ENCODE data around the gene TFCP2L1.

TFCP2L1 gene

GRCh38 chr2:121202541-121203310, 82.3 kb downstream of the TFCP2L1 start:
- H3K4me1 ChIP-seq (ENCODE audit: insufficient read depth, poor library complexity, severe bottlenecking) = peaks cover 6% of the 10 kb centered on the region
- no peaks in the 10 kb centered on the region for H3K9me3 ChIP-seq (ENCODE audit: severe bottlenecking)
- no peaks in the 10 kb centered on the region for H3K27me3 ChIP-seq (ENCODE audit: insufficient read depth, poor library complexity, severe bottlenecking)
- no peak overlapping the region for H3K4me3 ChIP-seq (ENCODE audit: severe bottlenecking)
- H3K27ac ChIP-seq (ENCODE audit: poor library complexity, severe bottlenecking) = no peak overlapping the region
- H3K36me3 ChIP-seq (ENCODE audit: low read depth) = no peaks in the 10 kb centered on the region
- no peak for DNase-seq (ENCODE audit: low spot score)
- no peak for TF ChIP-seq CTCF (IDR thresholded peaks at IDR 0.05; ENCODE audit: poor library complexity, severe bottlenecking)
- ATAC-seq (ENCODE audit: low read depth) = no peak

- H3K4me1 ChIP-seq (ENCODE audit: insufficient read depth, poor library complexity, severe bottlenecking) = peaks cover 15% of the 10 kb centered on the region
- no peak overlapping the region for H3K4me3 ChIP-seq (ENCODE audit: severe bottlenecking)
- no peak for TF ChIP-seq CTCF (IDR thresholded peaks at IDR 0.05; ENCODE audit: poor library complexity, severe bottlenecking)
- ATAC-seq (ENCODE audit: low read depth) = no peak
- no peak overlapping the region for H3K27ac ChIP-seq (ENCODE audit: poor library complexity, severe bottlenecking)
- H3K9me3 ChIP-seq (ENCODE audit: severe bottlenecking) = no peaks in the 10 kb centered on the region
- H3K36me3 ChIP-seq (ENCODE audit: low read depth) = no peaks in the 10 kb centered on the region
- H3K27me3 ChIP-seq (ENCODE audit: insufficient read depth, poor library complexity, severe bottlenecking) = no peaks in the 10 kb centered on the region
- no peak for DNase-seq (ENCODE audit: low spot score)
Observed at GRCh38 chr2:121201796-121202195, 83.2 kb downstream of the TFCP2L1 start.

GRCh38 chr2:121200419-121201315, 84.3 kb downstream of the TFCP2L1 start:
- Histone ChIP-seq H3K4me3 (ENCODE audit: severe bottlenecking) (no peak overlapping the region), H3K36me3 (ENCODE audit: low read depth) (no peaks in the 10 kb centered on the region), H3K4me1 (ENCODE audit: insufficient read depth, poor library complexity, severe bottlenecking) (peaks cover 27% of the 10 kb centered on the region), H3K27ac (ENCODE audit: poor library complexity, severe bottlenecking) (no peak overlapping the region), H3K27me3 (ENCODE audit: insufficient read depth, poor library complexity, severe bottlenecking) (no peaks in the 10 kb centered on the region), H3K9me3 (ENCODE audit: severe bottlenecking) (no peaks in the 10 kb centered on the region)
- ATAC-seq (ENCODE audit: low read depth) = no peak
- DNase-seq (ENCODE audit: low spot score) = no peak
- no peak for TF ChIP-seq CTCF (IDR thresholded peaks at IDR 0.05; ENCODE audit: poor library complexity, severe bottlenecking)

GRCh38 chr2:121200011-121200347, 85.0 kb downstream of the TFCP2L1 start:
- ATAC-seq (ENCODE audit: low read depth) = no peak
- Histone ChIP-seq H3K9me3 (ENCODE audit: severe bottlenecking) (no peaks in the 10 kb centered on the region), H3K36me3 (ENCODE audit: low read depth) (no peaks in the 10 kb centered on the region), H3K4me3 (ENCODE audit: severe bottlenecking) (no peak overlapping the region), H3K27ac (ENCODE audit: poor library complexity, severe bottlenecking) (no peak overlapping the region), H3K4me1 (ENCODE audit: insufficient read depth, poor library complexity, severe bottlenecking) (peaks cover 29% of the 10 kb centered on the region), H3K27me3 (ENCODE audit: insufficient read depth, poor library complexity, severe bottlenecking) (no peaks in the 10 kb centered on the region)
- no peak for DNase-seq (ENCODE audit: low spot score)
- no peak for TF ChIP-seq CTCF (IDR thresholded peaks at IDR 0.05; ENCODE audit: poor library complexity, severe bottlenecking)
